ENCODE results near the gene KLHL26.
"Not testable (repeated sequence)": the region's sequence is repeated elsewhere in the genome, so short reads cannot be mapped to it uniquely, and the experiment has no call there.

Gene KLHL26, protein sequence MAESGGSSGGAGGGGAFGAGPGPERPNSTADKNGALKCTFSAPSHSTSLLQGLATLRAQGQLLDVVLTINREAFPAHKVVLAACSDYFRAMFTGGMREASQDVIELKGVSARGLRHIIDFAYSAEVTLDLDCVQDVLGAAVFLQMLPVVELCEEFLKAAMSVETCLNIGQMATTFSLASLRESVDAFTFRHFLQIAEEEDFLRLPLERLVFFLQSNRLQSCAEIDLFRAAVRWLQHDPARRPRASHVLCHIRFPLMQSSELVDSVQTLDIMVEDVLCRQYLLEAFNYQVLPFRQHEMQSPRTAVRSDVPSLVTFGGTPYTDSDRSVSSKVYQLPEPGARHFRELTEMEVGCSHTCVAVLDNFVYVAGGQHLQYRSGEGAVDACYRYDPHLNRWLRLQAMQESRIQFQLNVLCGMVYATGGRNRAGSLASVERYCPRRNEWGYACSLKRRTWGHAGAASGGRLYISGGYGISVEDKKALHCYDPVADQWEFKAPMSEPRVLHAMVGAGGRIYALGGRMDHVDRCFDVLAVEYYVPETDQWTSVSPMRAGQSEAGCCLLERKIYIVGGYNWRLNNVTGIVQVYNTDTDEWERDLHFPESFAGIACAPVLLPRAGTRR

GRCh38 chr19:18636969-18637629, at the start of gene KLHL26:
Gene KLHL26, plus strand, starts transcription at chr19:18637028. Its CDS starts 27 bp downstream, at chr19:18637055.
- DNase-seq: no peak

DNA sequence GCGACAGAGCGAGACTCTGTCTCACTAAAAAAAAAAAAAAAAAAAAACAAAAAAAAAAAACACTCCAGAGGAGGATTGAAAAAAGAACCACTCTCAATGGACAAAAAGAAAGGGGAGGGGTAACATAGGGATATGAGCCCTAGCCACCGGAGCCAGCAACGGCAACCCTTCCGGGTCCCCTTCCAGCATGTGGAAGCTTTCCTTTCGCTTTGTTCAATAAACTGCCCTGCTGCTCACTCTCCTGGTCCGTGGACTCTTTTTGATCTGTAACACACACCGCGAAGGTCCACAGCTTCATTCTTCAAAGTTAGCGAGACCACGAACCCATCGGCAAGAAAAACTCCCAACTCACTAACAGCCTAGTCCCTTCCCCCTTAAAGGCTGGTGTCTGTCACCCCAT, 49.3 kb upstream of the KLHL26 start:
- no peak for DNase-seq

DNA sequence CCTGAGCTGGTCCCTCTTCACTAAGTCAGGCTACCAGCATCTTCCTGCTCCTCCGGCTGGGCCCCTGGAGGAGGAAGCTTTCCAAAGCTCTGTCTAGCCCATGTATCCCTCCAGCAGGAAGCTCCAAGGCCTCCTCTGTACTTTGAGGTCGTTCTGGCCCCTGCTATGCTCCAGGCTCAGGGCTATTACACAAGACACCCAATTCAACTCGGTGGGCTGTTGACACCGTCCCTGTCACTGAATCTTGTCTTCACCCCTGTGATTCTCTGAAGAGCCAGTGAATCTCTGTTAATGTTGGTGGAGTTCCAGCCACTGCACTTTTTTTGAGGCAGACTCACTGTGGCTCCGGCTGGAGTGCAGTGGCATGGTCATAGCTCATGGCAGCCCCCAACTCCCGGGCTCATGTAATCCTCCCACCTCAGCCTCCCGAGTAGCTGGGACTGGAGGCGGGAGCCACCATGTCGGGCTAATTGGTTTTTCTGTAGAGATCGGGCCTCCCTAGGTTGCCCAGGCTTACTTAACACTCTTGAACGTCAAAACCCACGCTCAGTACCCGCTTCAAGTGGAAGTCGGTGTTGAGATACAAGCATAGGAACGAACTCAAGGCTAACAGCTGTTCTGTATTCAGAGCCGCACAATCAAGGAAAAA, 48.7 kb upstream of the KLHL26 start:
- no peak for DNase-seq

DNA sequence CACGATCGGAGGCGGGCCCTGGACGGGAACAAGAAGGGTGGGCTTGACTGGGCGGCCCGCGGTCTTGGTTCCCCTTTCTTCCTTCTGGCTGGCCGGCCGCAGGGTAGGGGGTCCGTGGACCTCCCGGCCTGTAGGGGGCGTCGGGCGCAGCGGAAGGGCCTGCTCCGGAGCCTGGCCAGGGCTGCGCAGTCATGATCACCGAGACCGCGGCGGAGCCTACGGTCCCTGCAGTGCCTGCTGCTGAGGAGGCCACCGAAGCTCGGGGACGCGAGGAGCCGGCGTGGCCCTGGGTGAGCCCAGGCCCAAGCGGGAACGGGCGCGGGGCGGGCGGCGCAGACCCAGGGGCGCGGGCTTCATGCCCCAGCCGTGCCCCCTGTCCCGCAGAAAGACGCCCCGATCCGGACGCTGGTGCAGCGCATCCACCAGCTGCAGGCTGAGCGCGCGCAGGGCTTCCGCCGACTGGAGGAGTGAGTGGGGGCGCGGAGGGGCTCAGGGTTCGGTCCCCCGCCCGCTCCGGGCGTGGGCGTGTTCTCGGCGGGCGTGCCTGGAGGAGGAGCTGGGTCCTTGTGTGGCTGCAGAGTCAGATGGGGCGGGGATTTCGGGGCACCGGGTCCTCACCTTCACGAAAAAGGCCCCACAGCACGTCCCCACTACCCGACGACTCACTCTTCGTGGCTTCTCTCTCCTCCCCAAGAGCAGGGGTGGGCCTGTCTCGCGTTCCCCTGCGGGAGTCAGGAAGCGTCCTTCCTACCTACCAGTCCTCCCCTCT, 48.0 kb upstream of the KLHL26 start, which contains the start of gene REX1BD:
Gene REX1BD (plus strand): TSS at position 188 of the 769 bp plus-strand sequence. CDS start 4 bp downstream, at position 192.
- DNase-seq: peak; percentile 92

DNA sequence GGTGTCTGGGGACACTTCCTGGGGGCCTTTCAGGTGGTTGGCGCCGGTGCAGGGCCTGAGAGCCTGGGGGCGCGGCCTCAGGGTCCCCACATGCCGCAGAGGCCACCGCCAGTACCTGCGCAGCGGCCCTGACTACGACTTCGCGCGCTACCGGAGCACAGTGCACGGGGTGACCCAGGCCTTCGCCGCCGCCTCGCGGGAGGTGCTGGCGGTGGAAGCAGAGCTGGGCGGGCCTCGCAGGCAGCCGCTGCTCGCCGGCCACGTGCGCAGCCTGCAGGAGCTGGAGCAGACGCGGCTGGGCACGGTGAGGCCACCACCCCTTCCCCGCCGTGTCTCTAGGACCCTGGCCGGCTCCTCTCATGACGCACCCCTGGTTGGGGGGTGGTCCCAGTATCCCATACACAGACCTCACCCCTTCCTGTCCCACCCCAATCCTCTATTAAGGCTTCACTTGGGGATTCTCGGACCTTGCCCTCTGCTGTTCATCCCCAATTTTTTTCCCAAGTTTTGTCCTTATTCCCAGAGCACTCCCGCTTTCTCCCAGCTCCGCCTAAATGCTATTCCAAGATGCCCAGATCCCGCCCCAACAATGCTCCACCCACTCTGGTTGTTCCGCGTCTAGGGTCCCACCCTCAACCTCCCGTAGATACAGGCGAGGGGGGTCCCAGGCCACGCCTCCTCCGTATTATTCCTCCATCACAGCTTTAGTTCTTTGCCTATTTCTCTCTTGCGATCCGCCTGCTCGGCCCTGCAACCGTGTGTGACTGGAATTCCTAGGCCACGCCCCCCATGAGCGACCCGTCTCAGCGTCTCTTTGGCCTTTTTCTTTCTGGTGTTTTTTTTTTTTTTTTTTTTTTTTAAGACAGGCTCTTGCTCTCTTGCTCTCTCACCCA, 47.2 kb upstream of the KLHL26 start:
- peak; percentile 85 for DNase-seq

DNA sequence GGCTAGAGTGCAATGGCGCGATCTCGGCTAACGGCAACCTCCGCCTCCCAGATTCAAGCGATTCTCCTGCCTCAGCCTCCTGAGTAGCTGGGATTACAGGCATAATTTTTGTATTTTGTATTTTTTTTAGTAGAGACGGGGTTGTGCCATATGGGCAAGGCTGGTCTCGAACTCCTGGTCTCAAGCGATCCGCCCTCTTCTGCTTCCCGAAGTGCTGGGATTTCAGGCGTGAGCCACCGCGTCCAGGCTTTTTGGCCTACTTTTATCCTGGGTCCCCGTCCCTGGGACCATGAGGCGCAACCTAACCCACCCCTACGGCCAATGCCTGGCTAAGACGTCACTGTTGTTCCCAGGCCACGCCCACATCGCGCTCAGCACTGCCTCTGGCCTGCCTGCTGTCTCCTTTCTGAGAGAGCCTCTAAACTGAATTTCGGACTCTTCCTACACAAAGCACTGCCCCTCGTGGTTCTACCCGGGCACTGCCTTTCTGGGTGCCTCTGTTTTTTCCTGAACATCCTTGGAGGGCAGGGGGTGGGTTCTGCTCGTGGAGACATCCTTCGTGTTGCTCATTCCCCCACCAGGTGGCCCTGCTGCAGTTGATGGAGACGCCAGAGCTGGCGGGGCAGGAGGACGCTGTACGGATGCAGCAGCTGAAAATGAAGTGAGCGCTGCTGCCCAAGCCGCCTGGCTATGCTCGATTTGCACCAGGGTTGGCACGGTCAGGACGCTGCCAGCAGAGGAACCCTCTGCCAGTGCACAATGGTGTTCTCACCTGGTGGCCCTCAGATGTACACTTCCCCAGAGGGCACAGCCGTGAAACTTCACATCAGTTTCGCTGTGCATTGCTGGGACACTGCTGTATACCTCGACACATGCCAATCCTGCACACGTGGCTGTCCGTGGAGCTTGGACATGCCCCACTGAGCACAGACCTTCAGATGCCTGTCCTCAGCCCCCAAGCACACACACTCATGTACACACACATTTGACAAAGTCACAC, 46.3 kb upstream of the KLHL26 start:
- peak; percentile 93 for DNase-seq

GRCh38 chr19:18591735-18592385, 45.0 kb upstream of the KLHL26 start:
- DNase-seq: no peak

DNA sequence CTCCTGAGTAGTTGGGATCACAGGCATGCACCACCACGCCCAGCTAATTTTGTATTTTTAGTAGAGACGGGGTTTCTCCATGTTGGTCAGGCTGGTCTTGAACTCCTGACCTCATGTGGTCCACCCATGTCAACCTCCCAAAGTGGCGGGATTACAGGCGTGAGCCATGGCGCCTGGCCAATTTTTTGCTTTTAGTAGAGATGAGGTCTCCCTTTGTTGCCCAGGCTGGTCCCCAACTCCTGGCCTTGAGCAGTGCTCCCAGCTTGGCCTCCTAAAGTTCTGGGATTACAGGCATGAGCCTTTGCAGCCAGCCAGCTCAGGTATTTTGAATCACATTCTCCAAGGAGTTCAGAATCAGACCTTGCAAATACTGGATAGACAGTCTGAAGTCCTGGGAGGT, 44.1 kb upstream of the KLHL26 start:
- DNase-seq: not testable (repeated sequence)

DNA sequence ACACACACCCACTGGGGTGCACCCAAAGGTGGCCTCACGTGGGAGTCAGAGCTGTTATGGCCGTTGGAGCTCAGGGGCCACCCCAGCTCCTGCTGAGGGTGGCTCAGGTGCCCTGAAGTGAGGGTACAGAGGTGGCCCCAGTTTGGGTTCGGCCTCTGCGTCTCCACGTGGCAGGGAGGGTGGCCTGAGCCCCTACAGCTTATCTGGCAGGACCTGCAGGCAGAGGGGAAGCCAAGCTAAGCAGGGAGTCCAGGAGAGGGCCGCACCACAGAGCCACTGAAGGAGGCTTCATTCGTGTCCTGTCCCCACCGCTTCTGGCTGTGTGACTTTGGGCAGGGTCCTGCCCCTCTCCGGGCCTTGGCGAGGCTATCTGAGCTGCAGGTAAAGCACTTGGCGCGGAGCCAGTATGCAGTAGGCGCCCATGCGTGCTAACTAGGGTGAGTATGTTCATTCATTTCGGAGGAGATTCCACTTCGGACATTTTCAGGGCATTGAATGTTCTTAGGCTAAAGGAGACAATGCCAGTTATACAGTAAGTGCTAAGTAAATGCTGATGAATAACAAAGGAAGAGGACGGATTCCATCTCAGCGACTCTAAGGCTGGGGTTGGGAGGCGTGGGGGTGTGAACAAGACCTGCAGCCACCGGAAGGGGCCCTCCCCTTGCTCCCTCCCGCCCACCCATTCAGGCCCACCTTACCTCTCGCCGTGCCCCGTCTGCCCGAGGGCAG, 43.3 kb upstream of the KLHL26 start:
- DNase-seq: no peak

- DNase-seq: peak; percentile 87
Measured at GRCh38 chr19:18594096-18594823, 42.6 kb upstream of the KLHL26 start.

DNA sequence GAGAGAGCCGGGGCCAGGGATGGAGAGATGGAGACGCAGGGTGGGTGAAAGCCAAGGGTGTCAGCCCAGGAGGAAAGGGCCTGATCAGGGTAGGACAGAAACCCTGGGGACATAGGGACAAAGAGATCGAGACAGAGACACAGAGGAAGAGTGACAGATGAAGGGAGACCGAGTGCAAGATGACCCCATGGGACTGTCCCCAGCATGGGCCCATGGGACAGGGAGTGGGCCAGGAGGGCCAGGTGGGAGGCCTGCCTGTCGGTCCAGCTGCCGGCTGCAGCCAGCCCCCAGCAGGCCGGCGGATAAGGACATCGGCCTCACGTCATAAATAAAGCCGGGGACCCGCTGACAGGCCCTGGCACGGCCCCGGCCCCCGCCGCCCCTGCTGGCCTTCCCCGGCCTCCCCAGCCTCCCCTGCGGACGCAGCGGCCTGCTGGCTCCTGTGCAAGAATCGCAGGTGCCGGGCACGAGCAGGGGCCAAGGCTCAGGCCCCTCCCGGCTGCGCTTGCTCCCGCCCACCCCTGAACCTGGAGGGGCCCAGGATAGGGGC, 41.9 kb upstream of the KLHL26 start:
- peak; percentile 78 for DNase-seq

DNA sequence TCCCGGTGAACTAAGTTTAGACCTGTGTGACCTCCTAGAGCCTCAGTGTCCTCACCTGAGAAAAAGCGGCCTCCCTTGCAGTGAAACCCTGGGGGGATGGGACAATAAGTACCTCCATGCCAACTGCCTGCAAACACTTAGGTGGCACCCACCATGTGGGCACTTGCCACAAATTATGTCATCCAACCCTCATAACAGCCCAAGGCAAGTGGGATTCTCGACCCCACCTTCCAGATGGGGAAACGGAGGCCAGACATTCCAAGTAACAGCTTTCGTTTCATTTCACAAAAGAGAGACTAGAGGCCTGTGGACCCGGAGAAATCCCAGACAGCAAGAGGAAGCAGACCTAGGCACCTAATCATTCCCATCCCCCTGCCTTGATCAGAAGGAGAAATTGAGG, 41.4 kb upstream of the KLHL26 start:
- no peak for DNase-seq

DNA sequence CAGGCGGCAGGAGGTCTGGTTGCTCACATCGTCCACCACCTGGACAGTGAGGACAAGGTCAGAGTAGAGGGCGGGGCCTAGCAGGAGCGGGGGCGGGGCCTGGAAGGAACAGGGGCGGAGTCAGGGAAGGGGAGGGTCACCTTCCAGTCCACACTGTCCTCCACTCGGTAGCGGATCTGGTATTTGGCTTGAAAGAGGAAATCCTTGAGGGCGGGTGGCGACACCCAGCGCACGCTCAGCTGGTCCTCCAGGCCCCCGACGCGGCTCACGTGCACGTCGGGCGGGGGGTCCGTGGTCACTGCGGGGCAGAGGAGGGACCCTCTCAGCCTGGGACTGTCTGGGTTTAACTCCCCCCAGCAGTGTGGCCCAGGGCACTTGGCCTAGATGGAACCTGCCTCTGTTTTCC, 40.1 kb upstream of the KLHL26 start:
- no peak for DNase-seq

GRCh38 chr19:18597809-18598660, 38.8 kb upstream of the KLHL26 start:
- DNase-seq: no peak

GRCh38 chr19:18599485-18599884, 37.3 kb upstream of the KLHL26 start:
- no peak for DNase-seq

GRCh38 chr19:18600692-18601397, 36.0 kb upstream of the KLHL26 start:
- not testable (repeated sequence) for DNase-seq
